ACC112 (cell line): ENCODE data around the gene RIPPLY2.

Experiments used
- H2AFZ ChIP-seq: fragments of 200-600 bp; sonication (generic); one replicate; pipeline ENCODE4 v1.6.0; 2017; ENCODE audit warnings: antibody characterized with exemption, low read length; ENCODE audit not compliant: unreplicated experiment
- H3K27ac ChIP-seq: fragments of 200-600 bp; sonication (generic); 2 replicates; pipeline ENCODE4 v1.5.1; 2014; ENCODE audit warnings: low read depth, mild to moderate bottlenecking, antibody characterized with exemption, low read length, moderate library complexity
- H3K27me3 ChIP-seq: fragments of 200-600 bp; sonication (generic); 2 replicates; pipeline ENCODE4 v1.6.1; 2014; ENCODE audit warnings: mild to moderate bottlenecking, antibody characterized with exemption, low read length, moderate library complexity, mixed read lengths; ENCODE audit not compliant: insufficient read depth
- H3K36me3 ChIP-seq: fragments of 200-600 bp; sonication (generic); 2 replicates; pipeline ENCODE4 v1.6.1; 2016; ENCODE audit warnings: mild to moderate bottlenecking, antibody characterized with exemption, low read length, moderate library complexity, mixed read lengths; ENCODE audit not compliant: insufficient read depth
- H3K4me1 ChIP-seq: fragments of 200-600 bp; sonication (generic); one replicate; pipeline ENCODE4 v1.6.1; 2016; ENCODE audit warnings: low read length, mixed read lengths; ENCODE audit not compliant: insufficient read depth, unreplicated experiment, control insufficient read depth
- H3K4me3 ChIP-seq: fragments of 200-600 bp; sonication (generic); 2 replicates; pipeline ENCODE4 v1.5.1; 2014; ENCODE audit warnings: mild to moderate bottlenecking, low read depth, low read length
- H3K79me2 ChIP-seq: fragments of 200-600 bp; sonication (generic); one replicate; pipeline ENCODE4 v1.6.0; 2016; ENCODE audit warnings: low read length; ENCODE audit not compliant: control insufficient read depth, unreplicated experiment, insufficient read depth

The RIPPLY2 gene

DNA sequence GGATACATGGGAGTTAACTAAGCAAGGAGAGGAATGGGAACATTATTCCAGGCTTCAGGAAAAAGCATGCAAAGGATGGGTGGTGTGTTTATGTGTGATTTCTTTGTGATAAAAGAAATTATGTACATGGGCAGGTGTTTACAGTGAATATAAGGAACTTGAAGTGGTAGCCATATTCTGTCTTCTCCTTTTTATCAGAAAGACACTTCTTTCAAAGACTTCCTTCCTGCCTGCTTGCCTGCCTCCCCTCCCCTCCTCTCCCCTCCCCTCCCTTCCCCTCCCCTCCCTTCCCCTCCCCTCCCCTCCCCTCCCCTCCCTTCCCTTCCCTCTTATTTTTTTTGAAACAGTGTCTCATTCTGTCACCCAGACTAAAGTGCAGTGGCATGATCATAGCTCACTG, 20.7 kb downstream of the RIPPLY2 start:
- H3K4me1 ChIP-seq, result peaks cover 6% of the 10 kb centered on the region
- H3K27me3 ChIP-seq, result no peaks in the 10 kb centered on the region
- no peaks in the 10 kb centered on the region for H3K36me3 ChIP-seq
- H3K4me3 ChIP-seq, result no peak overlapping the region
- no peak overlapping the region for H2AFZ ChIP-seq
- peaks cover 2% of the 10 kb centered on the region for H3K79me2 ChIP-seq
- H3K27ac ChIP-seq, result no peak overlapping the region

DNA sequence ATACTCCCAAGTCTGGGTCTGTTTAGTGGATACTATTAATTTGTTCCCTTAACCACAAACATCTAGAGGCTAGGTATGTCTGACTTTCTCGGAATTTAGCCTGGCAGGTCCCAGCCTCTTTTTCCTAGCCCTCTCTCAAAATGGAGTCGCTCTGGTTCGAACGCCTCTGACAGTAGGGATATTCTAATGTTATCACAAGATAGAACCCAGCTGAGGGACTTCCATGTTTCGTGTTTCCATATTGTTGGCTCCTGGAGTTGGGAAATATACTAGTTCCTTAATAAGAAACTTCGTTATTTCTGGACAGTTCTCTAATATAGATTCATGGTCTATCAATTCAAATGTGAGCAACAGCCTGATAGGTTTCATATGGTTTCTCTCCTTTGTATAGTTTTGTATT, 22.7 kb downstream of the RIPPLY2 start:
- no peak overlapping the region for H2AFZ ChIP-seq
- H3K79me2 ChIP-seq, result peaks cover 13% of the 10 kb centered on the region
- no peaks in the 10 kb centered on the region for H3K4me1 ChIP-seq
- no peak overlapping the region for H3K27ac ChIP-seq
- no peaks in the 10 kb centered on the region for H3K36me3 ChIP-seq
- no peak overlapping the region for H3K4me3 ChIP-seq
- no peaks in the 10 kb centered on the region for H3K27me3 ChIP-seq

DNA sequence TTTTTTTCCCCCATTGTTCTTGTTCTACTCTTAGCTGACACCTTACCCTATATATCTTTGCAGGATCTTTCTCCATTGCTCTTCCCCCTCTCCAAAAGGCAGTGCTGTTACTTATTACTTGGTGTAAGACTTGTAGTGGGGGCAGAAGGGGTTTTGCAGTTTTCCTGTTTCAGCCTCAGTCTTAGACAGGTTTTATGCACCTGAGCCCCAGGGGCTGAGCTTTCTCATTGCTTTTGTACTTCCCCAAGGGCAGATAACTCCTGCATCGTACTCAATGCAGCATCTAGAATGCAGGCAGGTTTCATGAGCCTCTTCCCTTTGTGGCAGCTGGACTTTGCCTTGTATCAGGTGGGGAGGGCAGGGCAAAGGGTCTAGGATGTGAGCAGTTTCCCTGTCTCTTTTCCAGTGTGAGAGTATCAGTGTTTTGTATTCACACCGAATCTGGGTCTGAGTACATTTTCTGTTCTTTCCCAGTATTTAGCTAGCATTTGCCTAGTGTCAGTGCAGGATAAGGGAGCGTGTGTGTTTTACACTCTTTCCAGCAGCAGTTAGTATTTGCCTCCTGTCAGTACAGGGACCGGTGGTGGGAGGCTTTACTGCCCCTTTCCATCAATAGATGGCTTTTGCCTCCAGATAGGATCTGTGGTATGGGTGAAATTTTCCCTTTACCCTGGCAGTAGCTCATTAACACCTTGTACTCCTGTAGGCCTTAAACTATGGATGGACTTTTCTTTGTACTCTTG, 25.9 kb downstream of the RIPPLY2 start:
- Histone ChIP-seq H2AFZ (no peak overlapping the region), H3K27ac (no peak overlapping the region), H3K36me3 (no peaks in the 10 kb centered on the region), H3K27me3 (no peaks in the 10 kb centered on the region), H3K79me2 (peaks cover 14% of the 10 kb centered on the region), H3K4me3 (no peak overlapping the region), H3K4me1 (peaks cover 4% of the 10 kb centered on the region)

DNA sequence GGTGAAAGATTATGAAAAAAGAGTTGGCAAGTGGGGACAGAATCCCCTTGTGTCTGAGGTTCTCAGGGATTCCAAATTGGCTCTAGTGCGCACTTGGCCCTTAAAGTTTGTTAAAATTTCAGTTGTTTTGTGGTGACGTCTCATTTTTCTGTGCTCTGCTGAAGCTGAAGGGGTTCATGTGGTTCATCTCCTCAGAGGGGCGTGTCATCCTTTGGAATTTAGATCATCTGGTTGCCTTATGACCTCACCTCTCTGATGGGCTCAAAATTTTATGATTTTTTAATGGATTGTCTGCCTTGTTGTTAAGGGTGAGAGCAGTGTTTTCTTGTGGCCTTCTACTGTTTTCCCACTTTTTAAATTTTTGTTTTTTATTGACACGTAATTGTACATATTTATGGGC, 26.6 kb downstream of the RIPPLY2 start:
- H3K27me3 ChIP-seq, result no peaks in the 10 kb centered on the region
- H3K4me1 ChIP-seq, result peaks cover 4% of the 10 kb centered on the region
- H2AFZ ChIP-seq, result no peak overlapping the region
- no peaks in the 10 kb centered on the region for H3K36me3 ChIP-seq
- peaks cover 14% of the 10 kb centered on the region for H3K79me2 ChIP-seq
- no peak overlapping the region for H3K4me3 ChIP-seq
- H3K27ac ChIP-seq, result no peak overlapping the region

DNA sequence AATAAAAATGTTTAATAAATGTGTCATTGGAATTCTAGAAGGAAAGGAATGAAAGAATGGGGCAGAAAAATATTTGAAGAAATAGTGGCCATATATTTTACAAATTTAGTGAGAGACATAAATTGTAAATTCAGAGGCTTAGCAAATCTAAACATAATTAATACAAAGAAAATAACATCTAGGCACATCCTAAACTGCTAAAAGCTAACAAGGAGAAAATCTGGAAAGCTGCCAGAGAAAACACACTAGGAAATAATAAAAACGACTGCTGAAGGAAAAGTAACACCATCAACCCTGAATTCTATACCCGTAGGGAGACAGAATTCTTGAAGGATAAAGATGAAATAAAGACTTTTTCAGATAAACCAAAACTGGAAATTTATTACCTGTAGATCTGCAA, 30.1 kb downstream of the RIPPLY2 start:
- H3K27me3 ChIP-seq, result no peaks in the 10 kb centered on the region
- no peak overlapping the region for H3K4me3 ChIP-seq
- no peaks in the 10 kb centered on the region for H3K36me3 ChIP-seq
- H3K4me1 ChIP-seq, result peaks cover 4% of the 10 kb centered on the region
- peaks cover 14% of the 10 kb centered on the region for H3K79me2 ChIP-seq
- H3K27ac ChIP-seq, result no peak overlapping the region
- no peak overlapping the region for H2AFZ ChIP-seq

DNA sequence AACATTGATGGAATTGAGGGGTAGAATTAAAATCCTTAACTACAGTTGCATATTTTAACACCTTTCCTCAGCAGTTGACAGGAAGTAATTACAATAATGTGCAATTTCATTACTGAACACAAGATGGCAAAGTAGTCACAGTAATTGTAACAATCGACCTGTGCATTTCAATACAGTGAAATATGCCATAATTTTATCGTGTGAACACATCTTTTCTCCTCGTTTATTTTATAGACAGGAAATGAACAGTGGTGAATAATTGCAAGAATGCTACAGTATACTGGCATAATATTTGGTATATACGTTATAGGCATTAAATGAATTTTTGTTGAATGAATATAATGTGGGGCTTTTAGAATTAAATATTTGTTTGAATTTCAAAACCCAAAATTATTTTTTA, 31.4 kb downstream of the RIPPLY2 start:
- H3K27me3 ChIP-seq, result no peaks in the 10 kb centered on the region
- H3K4me1 ChIP-seq, result peaks cover 4% of the 10 kb centered on the region
- no peaks in the 10 kb centered on the region for H3K36me3 ChIP-seq
- no peak overlapping the region for H2AFZ ChIP-seq
- no peak overlapping the region for H3K4me3 ChIP-seq
- H3K27ac ChIP-seq, result no peak overlapping the region
- peaks cover 8% of the 10 kb centered on the region for H3K79me2 ChIP-seq

DNA sequence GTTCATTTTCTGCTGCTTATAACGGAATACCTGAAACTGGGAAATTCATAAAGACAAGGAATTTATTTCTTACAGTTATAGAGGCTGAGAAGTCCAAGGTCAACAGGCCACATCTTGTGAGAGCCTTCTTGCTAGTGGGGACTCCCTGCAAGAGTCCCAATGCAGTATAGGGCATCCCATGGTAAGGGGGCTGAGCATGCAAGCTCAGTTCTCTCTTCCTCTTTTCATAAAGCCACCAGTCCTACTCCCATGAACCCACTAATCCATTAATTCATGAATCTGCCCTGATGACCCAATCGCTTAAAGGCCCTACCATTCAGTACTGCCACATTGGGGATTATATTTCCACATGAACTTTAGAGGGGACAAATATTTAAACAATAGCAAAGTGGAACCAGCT, 32.8 kb downstream of the RIPPLY2 start:
- H3K79me2 ChIP-seq, result no peaks in the 10 kb centered on the region
- H2AFZ ChIP-seq, result no peak overlapping the region
- H3K27ac ChIP-seq, result no peak overlapping the region
- no peaks in the 10 kb centered on the region for H3K36me3 ChIP-seq
- no peaks in the 10 kb centered on the region for H3K27me3 ChIP-seq
- peaks cover 4% of the 10 kb centered on the region for H3K4me1 ChIP-seq
- H3K4me3 ChIP-seq, result no peak overlapping the region

DNA sequence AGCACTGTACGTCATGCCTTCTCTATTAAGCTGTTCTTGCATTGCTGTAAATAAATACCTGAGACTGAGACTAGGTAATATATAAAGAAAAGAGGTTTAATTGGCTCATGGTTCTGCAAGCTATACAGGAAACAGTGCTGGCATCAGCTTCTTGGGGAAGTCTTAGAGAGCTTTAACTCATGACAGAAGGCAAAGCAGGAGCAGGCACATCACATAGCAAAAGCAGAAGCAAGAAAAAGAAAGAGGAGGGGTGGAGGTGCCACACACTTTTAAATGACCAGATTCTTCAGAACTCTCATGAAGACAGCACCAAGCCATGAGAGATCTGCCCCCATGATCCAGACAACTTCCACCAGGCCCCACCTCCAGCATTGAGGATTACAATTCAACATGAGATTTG, 36.5 kb downstream of the RIPPLY2 start:
- no peaks in the 10 kb centered on the region for H3K79me2 ChIP-seq
- no peaks in the 10 kb centered on the region for H3K4me1 ChIP-seq

DNA sequence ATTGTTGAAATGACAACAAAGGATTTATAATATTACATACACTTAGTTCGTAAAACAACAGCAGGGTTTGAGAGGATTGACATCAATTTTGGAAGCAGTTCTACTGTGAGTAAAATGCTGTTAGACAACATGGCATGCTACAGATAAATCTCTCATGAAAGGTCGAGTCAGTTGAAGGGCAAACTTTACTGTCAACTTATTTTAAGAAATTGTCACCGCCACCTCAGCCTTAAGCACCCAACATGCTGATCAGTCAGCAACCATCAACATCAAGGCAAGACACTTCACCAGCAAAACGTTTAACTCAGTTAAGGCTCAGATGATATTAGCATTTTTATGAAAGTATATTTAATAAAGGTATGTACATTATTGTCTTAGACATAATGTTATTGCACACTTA, 37.4 kb downstream of the RIPPLY2 start:
- no peaks in the 10 kb centered on the region for H3K79me2 ChIP-seq
- H3K4me3 ChIP-seq, result no peak overlapping the region
- H3K36me3 ChIP-seq, result no peaks in the 10 kb centered on the region
- H3K4me1 ChIP-seq, result no peaks in the 10 kb centered on the region
- H3K27ac ChIP-seq, result no peak overlapping the region
- H3K27me3 ChIP-seq, result no peaks in the 10 kb centered on the region
- no peak overlapping the region for H2AFZ ChIP-seq

More for the DNA sequence above, 36.5 kb downstream of the RIPPLY2 start:
- Histone ChIP-seq H3K27me3 (no peaks in the 10 kb centered on the region), H3K27ac (no peak overlapping the region), H2AFZ (no peak overlapping the region), H3K36me3 (no peaks in the 10 kb centered on the region), H3K4me3 (no peak overlapping the region)

DNA sequence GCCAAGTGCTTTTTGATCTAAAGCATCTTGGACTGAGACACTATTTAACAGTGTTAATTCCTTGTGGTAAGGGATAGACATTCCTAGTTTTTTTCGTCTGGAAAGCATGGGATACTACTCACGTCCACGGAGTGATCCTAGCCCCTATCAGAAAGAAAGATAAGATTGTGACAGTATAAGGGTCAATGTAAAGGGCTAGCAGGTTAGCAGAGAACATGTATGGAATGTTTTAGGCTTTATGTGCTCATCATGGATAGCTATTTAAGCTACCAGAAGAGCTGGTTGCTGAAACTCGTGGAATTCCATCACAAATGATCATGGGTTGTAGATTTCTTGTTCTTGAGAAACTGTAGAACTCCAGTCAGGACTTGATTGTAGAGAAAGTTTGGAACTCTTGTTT, 38.4 kb downstream of the RIPPLY2 start:
- Histone ChIP-seq H3K4me1 (no peaks in the 10 kb centered on the region), H3K27me3 (no peaks in the 10 kb centered on the region), H3K79me2 (no peaks in the 10 kb centered on the region), H3K27ac (no peak overlapping the region), H3K36me3 (no peaks in the 10 kb centered on the region), H2AFZ (no peak overlapping the region), H3K4me3 (no peak overlapping the region)

DNA sequence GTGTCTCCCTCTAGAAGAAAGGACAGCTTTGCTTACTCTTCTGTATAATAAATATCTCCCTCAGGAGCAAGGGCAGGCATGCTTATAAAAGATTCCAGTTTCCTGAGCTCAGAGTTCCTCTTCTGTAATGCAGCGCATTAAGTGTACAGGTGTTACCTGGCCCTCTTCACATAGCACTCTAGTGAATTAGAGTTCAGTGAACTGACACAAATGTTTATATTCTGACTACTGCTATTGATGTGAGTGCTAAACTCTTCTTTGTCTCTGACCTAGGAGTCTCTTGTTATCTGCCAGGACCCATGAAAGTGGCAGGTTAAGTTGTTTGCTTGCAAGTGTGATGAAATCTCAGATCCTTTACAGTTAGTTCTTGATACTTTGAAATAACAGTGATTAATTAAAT, 39.9 kb downstream of the RIPPLY2 start:
- Histone ChIP-seq H3K36me3 (no peaks in the 10 kb centered on the region), H2AFZ (no peak overlapping the region), H3K4me1 (no peaks in the 10 kb centered on the region), H3K79me2 (no peaks in the 10 kb centered on the region), H3K27ac (no peak overlapping the region), H3K4me3 (no peak overlapping the region), H3K27me3 (no peaks in the 10 kb centered on the region)
